CD4-positive, alpha-beta T cell treated with Interleukin-2 at 100 ng/mL for 4 hours (primary cell): ENCODE data around the gene MLST8.
"Not testable (repeated sequence)": the region's sequence is repeated elsewhere in the genome, so short reads cannot be mapped to it uniquely, and the experiment has no call there.

Source experiments
- DNase-seq: peaks from one replicate; pipeline ENCODE4 v3.0.0-alpha.2; 2020; ENCODE audit warnings: low spot score

MLST8 gene

DNA sequence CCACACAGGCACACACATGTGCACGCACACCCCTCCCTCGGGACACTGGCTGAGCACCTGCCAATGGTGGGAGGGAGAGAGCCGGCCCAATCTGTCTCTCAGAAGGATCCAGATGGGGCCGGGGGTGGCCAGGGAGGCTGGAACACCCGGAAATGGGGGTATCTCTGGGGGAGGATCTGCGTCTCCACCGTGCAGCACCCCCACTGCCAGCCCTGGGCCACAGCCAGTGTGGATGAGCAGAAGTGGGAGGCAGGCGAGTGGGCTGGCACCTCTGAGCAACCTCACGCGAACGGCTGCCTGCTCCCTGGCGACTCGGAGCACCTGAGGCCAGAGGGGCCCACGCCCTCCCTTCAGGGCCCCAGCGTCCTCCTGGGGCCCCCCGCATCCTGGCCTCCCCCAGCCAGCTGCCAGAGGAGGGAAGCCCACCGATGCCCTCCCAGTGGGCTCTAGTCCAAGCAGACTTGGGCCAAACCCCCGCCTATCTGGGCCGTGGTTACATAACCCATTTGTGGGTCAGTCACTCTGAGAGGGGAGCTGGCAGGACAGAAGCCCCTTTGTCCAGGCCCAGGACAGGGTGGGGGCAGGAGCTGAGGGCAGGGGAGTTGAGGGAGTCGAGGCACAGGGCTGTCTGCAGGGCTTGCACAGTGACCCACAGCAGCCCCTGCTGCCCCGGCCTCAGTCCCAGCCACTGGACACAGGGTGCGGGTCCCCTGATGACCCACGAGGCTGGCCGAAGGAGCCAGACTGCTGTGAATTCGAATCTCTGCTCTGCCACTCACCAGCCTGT is 14.4 kb upstream of the MLST8 start:
- DNase-seq = no peak

- DNase-seq = no peak
Observed at GRCh38 chr16:2191446-2191706, 13.9 kb upstream of the MLST8 start.

GRCh38 chr16:2194166-2194834 is 11.0 kb upstream of the MLST8 start:
- no peak for DNase-seq

- peak; percentile 58 for DNase-seq
Observed at GRCh38 chr16:2194852-2195321, 10.4 kb upstream of the MLST8 start.

- no peak for DNase-seq
Observed at GRCh38 chr16:2195322-2196161, 9.7 kb upstream of the MLST8 start.

DNA sequence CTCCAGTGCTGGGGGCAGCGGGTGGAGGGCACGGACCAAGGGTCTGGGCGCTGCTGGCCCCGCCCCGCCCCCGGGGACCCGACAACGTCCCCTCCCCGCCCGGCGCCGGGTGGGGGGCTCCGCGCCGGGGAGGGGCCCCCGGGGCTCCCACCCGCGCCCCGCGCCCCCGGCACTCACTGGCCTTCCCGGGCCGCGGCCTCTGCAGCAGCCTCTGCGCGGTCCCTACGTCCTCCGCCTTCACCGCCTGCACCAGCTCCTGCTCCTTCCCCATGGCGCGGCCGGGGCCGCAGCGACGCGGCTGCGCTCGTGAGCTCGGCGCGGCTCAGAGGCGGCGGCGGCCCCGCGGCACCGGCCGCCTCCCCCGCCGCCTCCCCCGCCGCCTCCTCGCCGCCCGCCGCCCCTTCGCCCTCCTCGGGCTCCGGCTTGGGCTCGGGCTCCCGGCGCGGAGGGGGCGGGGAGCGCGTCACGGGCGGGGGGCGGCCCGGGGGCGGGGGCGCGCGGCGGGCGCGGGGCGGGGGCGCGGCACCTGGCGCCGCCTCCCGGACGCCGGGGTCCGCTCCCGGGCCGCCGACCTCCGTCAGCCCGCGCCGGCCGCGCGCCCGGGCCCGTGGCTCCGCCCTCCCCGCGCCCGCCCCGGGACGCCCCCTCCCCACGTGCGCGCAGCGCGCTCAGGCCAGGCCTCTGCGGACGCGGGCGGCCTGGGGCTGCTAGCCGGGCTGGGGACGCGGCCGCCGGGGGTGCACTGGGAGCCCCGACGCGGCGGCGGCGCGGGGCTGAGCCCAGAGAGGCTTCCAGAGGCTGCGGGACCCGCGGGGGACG is 8.9 kb upstream of the MLST8 start, which contains the start of gene CASKIN1:
CASKIN1 (minus strand) TSS at position 444 of the 819 bp plus-strand sequence; CDS start at position 271, 173 bp downstream.
- DNase-seq = no peak

DNA sequence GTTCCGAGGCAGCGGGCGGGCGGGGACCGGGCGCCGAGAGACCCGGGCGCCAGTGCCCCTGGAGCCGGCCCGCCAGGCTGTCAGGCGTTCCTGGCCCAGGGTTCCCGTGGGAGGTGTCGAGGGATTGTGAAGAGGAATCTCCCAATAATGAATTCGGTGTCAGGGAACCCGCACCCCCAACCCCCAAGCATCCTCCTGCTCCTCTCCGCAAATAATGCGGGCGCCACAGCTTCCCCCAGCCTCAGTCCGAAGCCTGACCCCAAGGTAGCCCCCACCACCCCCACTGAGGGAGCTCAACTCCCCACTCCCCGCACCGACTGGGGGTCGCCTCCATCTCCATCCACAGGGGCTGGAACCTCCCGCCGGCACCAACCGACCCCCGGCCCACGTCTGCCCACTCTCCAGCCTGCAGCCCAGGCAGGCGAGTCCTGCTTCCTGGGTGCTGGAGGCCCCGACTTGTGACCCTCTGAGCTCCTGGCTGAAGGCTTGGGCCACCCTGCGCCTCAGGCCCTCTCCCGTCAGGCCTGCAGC is 8.2 kb upstream of the MLST8 start:
- no peak for DNase-seq

DNA sequence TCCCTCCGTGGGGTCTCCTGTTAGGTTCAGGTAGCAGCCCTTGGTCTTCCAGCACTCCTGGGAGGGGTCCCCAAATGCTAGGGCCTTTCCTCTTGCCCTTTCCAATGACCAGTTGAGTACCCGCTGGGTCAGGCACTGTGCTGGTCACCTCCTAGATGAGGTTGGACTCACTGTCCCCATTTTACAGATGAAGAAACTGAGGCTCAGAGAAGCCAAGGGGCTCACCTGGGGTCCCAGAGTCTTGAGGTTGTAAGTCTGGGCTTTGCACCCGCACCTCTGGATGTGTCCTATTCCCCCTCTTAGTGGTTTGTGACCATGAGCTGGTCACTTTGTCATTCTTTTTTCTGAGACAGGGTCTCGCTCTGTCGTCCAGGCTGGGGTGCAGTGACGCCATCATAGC is 7.5 kb upstream of the MLST8 start:
- DNase-seq = no peak

DNA sequence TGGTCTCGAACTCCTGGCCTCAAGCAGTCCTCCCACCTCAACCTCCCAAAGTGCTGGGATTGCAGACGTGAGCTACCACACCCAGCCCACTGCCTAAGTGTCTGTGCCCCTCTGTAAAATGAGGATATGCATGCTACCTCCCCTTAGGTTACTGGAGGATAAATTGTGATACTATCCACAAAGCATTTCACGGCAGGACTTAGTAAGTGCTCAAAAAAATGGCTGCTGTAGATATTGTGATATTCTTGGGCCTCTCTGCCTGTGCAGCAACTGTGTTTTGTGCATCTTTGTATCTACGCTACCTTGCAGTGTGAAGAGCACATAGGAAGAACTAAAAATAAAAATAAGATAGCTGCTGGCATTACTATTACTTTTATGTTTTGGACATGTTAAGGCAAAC is 7.0 kb upstream of the MLST8 start:
- no peak for DNase-seq

GRCh38 chr16:2199095-2199494 is 6.2 kb upstream of the MLST8 start:
- no peak for DNase-seq

DNA sequence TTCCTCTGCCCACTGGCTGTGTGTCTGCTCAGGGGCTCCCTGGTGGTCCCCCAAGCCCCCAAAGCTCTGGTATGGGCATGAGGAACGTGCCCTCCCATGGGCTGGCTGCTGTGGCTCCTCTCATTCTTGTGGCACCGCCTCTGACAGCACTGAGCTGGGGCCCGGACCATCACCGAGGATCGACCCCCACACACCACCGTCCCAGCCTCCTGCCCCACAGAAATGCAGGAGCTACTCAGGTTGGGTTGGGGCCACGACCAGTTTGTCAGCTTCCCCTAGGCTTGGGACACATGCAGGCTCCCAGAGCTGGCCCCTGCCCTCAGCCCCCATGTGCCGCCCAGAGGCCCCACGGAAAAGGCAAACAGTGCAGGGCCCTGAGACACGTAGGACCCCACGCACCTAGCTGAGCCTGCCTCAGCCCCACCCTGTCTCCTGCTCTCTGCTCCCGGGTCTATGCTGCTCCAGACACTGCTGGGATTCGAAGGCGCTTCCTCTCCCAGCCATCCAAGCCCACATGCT is 5.6 kb upstream of the MLST8 start:
- no peak for DNase-seq

DNA sequence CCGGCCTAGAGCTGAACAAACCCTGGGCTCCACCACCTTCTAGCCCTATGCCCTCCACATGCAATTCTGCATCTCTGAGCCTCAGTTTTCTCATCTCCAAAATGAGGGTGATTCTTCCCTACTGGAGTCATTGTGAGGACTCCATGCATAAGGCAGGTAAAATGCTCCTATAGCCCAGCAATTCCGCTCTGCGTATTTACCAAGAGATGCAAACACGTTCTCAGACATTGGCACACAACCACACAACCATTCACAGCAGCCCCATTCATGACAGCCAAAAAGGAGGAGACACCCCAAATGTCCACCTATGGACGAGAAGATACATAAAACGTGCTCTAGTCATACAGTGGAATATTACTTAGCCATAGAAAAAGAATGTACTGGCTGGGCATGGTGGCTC is 4.9 kb upstream of the MLST8 start:
- DNase-seq = no peak

- not testable (repeated sequence) for DNase-seq
Observed at GRCh38 chr16:2203119-2203688, 2.0 kb upstream of the MLST8 start.

DNA sequence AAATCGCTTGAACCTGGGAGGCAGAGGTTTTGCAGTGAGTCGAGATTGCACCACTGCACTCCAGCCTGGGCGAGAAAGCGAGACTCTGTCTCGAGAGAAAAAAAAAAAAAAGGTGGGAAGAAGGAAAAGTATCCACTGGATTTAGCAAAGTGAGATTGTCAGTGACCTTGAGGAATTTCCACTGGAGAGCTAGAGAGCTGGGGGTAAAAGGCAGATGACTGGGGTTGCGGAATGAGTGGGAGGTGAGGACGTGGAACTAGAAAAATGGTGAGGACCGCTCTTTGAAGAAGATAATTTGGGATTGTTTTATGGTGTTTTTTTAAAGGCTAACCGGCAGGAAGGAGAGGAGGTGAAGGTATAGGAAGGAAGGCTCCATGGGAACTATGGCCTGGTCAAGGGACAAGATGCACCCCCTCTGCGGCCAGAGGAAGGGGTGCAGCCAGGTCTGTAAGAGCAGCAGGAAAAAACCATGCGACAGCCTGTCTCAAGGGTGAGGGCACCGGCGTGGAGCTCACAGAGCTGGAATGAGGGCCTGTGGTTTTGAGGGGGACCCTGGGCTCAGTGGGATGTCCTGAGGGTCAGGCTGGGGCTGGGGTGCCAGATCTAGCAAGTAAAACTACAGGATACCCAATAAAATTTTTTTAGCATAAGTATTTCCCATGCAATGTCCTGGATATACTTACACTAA is 694 bp upstream of the MLST8 start:
- no peak for DNase-seq

DNA sequence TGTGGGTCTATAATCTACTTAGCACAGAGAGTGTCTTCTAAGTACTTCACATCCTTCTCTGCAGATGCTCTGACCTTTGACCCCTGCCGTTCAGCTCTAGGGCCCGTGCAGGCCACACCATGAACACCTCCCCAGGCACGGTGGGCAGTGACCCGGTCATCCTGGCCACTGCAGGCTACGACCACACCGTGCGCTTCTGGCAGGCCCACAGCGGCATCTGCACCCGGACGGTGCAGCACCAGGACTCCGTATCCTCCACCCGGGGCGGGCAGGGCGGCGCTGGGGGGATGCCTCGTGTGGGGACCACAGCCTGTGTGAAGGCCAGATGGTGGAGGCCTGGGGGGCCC is 686 bp downstream of the MLST8 start:
- no peak for DNase-seq

GRCh38 chr16:2206420-2206779 is 1.1 kb downstream of the MLST8 start:
- DNase-seq = no peak

DNA sequence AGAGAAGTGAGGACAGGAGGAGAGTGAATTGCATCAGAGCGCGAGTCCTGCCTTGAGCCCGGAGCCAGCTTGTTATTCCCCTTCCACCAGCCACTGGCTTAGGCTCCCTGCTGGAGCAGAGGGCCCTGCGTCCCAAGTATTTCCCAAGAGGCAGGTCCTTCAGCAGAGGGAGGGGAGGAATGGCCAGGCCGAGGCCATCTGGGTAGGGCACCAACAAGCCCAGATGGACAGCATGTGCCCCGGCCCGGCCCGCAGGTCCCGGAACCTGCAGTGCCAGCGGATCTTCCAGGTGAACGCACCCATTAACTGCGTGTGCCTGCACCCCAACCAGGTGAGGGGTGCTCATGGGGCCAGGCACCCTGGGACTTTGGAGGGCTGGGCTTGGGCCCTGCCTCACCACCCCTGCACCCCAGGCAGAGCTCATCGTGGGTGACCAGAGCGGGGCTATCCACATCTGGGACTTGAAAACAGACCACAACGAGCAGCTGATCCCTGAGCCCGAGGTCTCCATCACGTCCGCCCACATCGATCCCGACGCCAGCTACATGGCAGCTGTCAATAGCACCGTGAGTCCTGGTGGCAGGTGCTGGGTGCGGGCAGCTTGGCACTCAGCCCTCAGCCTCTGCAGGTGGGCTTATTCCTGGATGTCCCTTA is 1.7 kb downstream of the MLST8 start:
- DNase-seq = no peak

GRCh38 chr16:2207872-2208271 is 2.6 kb downstream of the MLST8 start:
- DNase-seq = no peak

DNA sequence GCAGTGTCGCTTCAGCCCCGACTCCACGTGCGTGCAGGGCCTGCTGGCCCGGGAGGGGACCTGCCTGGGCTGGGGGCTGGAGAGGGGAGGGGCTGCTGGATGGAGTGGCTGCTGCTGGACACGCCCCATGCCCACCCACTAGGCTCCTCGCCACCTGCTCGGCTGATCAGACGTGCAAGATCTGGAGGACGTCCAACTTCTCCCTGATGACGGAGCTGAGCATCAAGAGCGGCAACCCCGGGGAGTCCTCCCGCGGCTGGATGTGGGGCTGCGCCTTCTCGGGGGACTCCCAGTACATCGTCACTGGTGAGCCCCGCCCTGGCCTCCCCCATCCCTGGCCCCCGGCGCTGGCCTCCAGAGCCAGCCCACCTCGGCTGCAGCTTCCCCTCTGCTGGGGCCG is 3.1 kb downstream of the MLST8 start:
- no peak for DNase-seq

GRCh38 chr16:2208772-2209171 is 3.5 kb downstream of the MLST8 start:
- DNase-seq = no peak
